ENCODE results near the gene SNRNP40.

DNA sequence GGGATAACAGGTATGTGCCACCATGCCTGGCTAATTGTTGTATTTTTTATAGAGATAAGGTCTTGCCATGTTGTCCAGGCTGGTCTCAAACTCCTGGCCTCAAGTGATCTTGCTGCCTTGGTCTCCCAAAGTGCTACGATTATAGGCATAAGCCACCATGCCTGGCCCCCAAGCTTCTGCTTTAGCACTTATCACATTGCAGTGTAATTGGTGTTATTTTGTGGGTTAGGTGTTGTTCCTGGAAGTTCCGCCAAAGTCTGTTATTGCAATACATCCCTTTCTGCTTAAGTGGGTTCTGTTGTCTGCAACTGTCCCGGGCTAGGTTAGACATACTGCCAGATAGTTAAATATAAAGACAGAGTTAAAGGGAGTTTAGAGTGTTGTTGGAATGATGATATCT is 3.6 kb upstream of the SNRNP40 start:
- TF ChIP-seq, protein P1, sequence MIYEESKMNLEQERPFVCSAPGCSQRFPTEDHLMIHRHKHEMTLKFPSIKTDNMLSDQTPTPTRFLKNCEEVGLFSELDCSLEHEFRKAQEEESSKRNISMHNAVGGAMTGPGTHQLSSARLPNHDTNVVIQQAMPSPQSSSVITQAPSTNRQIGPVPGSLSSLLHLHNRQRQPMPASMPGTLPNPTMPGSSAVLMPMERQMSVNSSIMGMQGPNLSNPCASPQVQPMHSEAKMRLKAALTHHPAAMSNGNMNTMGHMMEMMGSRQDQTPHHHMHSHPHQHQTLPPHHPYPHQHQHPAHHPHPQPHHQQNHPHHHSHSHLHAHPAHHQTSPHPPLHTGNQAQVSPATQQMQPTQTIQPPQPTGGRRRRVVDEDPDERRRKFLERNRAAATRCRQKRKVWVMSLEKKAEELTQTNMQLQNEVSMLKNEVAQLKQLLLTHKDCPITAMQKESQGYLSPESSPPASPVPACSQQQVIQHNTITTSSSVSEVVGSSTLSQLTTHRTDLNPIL (CRISPR knock-in tag; IDR thresholded peaks at IDR 0.05; ENCODE audit: low read depth) = no peak
- TF ChIP-seq ZC3H10 (CRISPR knock-in tag; IDR thresholded peaks at IDR 0.05) = no peak

Measured in SK-N-SH treated with all-trans-retinoic acid at 6 μM for 48 hours (cell line).